ENCODE results near the gene UBE2E3.

DNA sequence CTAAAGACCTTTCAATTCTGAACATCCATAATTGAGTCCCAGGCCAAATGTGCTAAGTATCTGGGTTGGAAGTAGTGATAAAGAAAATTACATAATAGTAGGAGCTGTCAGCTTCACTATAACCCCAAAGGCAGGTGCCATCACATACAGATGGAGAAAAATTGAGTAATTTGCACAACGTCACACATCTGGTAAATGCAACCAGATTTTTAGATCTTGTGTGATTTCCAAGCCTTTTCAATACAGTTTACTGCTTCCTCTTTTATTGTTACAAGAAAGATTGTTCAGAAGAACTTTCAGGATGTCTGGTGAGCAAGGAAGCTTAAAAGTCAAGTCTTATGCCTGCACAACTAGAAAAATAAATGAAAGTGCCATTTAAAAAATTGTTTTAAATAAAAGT lies 62.3 kb downstream of the UBE2E3 start:
- TF ChIP-seq, protein P1, sequence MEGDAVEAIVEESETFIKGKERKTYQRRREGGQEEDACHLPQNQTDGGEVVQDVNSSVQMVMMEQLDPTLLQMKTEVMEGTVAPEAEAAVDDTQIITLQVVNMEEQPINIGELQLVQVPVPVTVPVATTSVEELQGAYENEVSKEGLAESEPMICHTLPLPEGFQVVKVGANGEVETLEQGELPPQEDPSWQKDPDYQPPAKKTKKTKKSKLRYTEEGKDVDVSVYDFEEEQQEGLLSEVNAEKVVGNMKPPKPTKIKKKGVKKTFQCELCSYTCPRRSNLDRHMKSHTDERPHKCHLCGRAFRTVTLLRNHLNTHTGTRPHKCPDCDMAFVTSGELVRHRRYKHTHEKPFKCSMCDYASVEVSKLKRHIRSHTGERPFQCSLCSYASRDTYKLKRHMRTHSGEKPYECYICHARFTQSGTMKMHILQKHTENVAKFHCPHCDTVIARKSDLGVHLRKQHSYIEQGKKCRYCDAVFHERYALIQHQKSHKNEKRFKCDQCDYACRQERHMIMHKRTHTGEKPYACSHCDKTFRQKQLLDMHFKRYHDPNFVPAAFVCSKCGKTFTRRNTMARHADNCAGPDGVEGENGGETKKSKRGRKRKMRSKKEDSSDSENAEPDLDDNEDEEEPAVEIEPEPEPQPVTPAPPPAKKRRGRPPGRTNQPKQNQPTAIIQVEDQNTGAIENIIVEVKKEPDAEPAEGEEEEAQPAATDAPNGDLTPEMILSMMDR (IDR thresholded peaks at IDR 0.05) = no peak
- TF ChIP-seq POLR2A (IDR thresholded peaks at IDR 0.05) = no peak

All from esophagus squamous epithelium (tissue), 4 donors.